AG10803 (cell line): ENCODE results near the gene VEGFC.
A peak's percentile ranks its signal among the peaks of the same experiment; 100 is the strongest.

ENCODE experiments used
- DNase-seq: peaks from one replicate; pipeline ENCODE4 v3.0.0; 2010; ENCODE audit warnings: low read depth
- H3K4me3 ChIP-seq: 2 replicates; pipeline ENCODE4 v1.5.1; 2011; ENCODE audit warnings: mild to moderate bottlenecking, low read length, control low read depth
- TF ChIP-seq, protein P1 (sequence below): conservative IDR thresholded peaks from 2 replicates; pipeline ENCODE4 v1.5.1; 2011; ENCODE audit warnings: mild to moderate bottlenecking, low read length, control low read depth, inconsistent platforms

The VEGFC gene

DNA sequence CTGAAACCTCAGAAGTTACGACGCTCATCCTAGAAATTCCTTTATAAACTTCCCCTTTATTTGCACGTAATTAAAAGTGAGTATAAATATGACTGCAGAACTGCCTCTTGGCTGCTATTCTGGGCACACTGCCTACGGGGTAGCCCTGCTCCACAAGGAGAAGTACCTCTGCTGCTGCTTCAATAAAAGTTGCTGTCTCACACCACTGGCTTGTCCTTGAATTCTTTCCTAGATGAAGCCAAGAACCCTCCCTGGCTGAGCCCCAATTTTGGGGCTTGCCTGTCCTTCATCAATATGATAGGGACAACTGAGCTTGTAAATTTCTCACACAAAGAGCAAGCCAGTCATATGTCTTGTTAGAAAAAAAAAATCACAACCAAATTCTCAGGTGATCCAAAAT lies 115.8 kb downstream of the VEGFC start:
- TF ChIP-seq, protein P1, sequence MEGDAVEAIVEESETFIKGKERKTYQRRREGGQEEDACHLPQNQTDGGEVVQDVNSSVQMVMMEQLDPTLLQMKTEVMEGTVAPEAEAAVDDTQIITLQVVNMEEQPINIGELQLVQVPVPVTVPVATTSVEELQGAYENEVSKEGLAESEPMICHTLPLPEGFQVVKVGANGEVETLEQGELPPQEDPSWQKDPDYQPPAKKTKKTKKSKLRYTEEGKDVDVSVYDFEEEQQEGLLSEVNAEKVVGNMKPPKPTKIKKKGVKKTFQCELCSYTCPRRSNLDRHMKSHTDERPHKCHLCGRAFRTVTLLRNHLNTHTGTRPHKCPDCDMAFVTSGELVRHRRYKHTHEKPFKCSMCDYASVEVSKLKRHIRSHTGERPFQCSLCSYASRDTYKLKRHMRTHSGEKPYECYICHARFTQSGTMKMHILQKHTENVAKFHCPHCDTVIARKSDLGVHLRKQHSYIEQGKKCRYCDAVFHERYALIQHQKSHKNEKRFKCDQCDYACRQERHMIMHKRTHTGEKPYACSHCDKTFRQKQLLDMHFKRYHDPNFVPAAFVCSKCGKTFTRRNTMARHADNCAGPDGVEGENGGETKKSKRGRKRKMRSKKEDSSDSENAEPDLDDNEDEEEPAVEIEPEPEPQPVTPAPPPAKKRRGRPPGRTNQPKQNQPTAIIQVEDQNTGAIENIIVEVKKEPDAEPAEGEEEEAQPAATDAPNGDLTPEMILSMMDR, result no peak
- DNase-seq, result peak; percentile 16
- H3K4me3 ChIP-seq, result no peak overlapping the region

DNA sequence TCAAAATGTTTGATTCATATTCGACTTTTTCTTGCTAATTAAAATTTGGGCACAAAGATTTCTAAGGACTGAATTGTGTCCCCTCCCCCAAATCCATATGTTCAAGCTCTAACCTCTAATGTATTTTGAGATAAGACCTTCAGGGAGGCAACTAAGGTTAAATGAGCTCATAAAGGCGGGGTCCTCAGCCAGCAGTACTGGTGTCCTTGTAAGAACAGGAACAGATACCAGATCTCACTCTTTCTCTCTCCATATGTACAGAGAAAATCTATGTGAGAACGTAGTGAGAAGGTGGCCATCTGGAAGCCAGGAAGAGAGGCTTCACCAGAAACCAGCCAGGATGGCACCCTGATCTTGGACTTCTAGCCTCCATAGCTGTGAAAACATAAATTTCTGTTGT lies 116.9 kb downstream of the VEGFC start:
- TF ChIP-seq, protein P1, result no peak
- DNase-seq, result no peak
- H3K4me3 ChIP-seq, result no peak overlapping the region

DNA sequence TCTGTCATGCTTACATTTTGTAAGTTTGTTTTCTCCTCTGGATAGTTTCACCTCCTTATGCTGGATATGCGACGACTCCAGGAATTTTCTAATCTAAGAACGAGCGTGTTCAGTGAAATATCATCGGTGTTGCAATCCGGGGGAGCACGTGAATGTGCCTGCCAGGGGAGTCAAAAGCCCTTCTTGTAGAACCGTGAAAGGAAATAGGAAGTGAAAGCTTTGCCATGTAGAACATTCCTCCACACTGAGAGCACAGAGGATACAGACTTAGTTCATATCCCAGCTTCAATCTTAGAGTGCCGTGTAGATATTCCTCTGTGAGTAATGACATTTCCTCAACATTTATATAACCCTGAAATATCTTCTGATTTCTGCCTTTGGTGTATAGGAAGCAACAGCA lies 121.2 kb downstream of the VEGFC start:
- DNase-seq, result no peak
- TF ChIP-seq, protein P1, result no peak
- H3K4me3 ChIP-seq, result no peak overlapping the region

DNA sequence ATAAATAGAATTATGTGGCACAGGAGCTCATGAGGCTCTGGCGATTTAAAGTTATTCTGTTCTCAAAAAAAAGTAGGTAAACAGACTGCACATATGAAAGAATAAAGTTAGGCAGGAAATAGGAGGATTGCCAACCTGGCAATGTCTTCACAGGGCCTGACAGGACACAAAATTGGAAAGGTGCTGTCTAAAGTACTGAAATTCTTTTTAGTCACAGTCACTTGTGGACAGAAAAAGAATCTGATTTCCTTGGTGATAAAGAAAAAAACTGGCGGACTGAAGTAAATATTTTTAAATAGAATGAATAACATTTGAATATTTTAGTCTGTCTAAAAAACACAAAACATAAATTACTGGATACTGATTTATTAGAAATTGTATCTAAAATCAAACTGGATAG lies 124.4 kb downstream of the VEGFC start:
- H3K4me3 ChIP-seq, result no peak overlapping the region
- TF ChIP-seq, protein P1, result no peak
- DNase-seq, result peak; percentile 29

DNA sequence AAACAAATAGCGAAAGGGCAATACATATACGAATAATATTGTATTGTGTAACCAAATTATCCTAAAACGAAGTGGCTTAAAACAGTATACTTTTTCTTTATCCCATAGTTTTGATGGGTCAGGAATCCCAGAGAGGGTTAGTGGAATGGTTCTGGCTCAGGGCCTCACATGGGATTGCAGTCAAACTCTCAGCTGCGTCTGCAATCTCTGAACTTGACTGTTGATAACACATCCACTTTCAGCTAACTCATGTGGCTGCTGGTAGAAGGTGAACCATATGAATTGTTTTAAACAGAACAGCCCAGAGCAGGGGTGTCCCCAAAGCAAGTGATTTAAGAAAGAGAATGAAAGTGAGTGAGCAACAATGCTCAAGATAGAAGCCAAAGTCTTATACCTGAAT lies 127.8 kb downstream of the VEGFC start:
- TF ChIP-seq, protein P1, result no peak
- no peak for DNase-seq
- H3K4me3 ChIP-seq, result no peak overlapping the region

DNA sequence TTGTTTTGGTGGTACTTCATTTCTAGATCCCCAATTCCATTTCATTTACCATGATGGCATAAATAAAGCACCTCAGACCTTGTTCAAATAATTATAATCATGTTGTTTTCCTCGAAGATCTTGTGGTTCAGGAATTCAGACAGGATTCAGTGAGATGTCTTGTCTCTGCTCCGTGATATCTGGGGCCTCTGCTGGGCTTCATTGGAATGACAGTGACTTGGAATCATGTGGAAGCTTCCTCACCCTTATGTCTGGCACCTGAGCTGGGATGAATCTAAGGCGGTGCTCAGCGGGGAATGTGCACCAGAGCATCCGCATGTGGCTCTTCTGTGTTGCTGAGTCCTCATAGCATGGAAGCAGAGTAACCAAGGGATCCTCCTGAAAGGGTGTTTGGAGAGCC lies 132.2 kb downstream of the VEGFC start:
- no peak for DNase-seq
- no peak overlapping the region for H3K4me3 ChIP-seq
- TF ChIP-seq, protein P1, result peak; percentile 44

DNA sequence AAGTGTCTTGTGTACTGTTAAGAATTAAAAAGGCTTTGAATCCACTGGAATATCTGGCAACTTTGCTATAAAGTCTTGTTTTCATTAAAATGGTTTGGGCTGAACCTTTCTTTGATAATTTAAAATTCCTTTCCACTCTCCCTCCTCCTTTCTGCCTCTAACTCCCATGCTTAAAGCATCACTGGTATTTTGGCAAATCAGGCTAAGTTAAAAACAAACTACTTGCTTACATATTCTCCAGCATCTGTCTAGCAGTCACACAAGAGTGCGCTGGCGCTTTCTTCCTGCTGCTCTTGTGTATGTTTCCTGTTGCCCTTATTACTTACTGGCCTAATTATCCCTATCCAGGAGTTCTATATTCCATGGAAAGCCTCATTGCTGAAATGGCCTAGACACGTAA lies 136.6 kb downstream of the VEGFC start:
- TF ChIP-seq, protein P1, result no peak; the same call in 1 of the 2 replicates
- H3K4me3 ChIP-seq, result no peak overlapping the region
- peak; percentile 89 for DNase-seq
